K562 (cell line): ENCODE data around the gene PHF19. TPM values are rescaled to one million over a fixed set of nuclear protein-coding genes. Genes with fewer than 3 reads are reported as not detected.

ENCODE experiments used
- ATF3 ChIP-seq, 2 experiments: fragments of 450-650 bp in 1 of 2; sonication (generic) in 1 of 2; formaldehyde crosslinking in 1 of 2; IDR thresholded peaks in 1 of 2; conservative IDR thresholded peaks in 1 of 2; 2 replicates each; pipeline versions ENCODE4 v1.6.1 to v1.8.1; 2016 to 2023; ENCODE audit warnings: mild to moderate bottlenecking in 2 of 2, moderate library complexity in 2 of 2, inconsistent platforms in 1 of 2, missing genetic modification reagents in 1 of 2
- BRF2 ChIP-seq: IDR thresholded peaks from 3 replicates; pipeline ENCODE4 v1.6.1; 2011; ENCODE audit warnings: borderline replicate concordance, mild to moderate bottlenecking; ENCODE audit not compliant: insufficient read length, insufficient read depth
- CEBPB ChIP-seq: fragments of 450-650 bp; IDR thresholded peaks from 2 replicates; pipeline ENCODE4 v1.6.1; 2016; ENCODE audit warnings: missing genetic modification characterization, missing compliant biosample characterization
- CREB3L1 ChIP-seq: fragments of 450-650 bp; IDR thresholded peaks from 2 replicates; pipeline ENCODE4 v1.6.1; 2014; ENCODE audit warnings: low read depth, mild to moderate bottlenecking, moderate library complexity, borderline replicate concordance
- ELK1 ChIP-seq: sonication (generic); formaldehyde crosslinking; IDR thresholded peaks from 2 replicates; pipeline ENCODE4 v1.8.1; 2022; ENCODE audit warnings: missing genetic modification reagents
- GATA2 ChIP-seq: sonication (generic); formaldehyde crosslinking; IDR thresholded peaks from 2 replicates; pipeline ENCODE4 v1.4.0; 2020; ENCODE audit warnings: mild to moderate bottlenecking, missing genetic modification reagents
- KDM5B ChIP-seq: fragments of 200-600 bp; sonication (generic); IDR thresholded peaks from 2 replicates; pipeline ENCODE4 v1.6.1; 2012; ENCODE audit warnings: low read depth, mild to moderate bottlenecking, moderate library complexity, low read length, control low read depth, inconsistent platforms; ENCODE audit not compliant: insufficient replicate concordance
- TARDBP ChIP-seq: fragments of 450-650 bp; IDR thresholded peaks from 2 replicates; pipeline ENCODE4 v1.6.1; 2016
- ZBTB33 ChIP-seq: sonication (generic); formaldehyde crosslinking; IDR thresholded peaks from 2 replicates; pipeline ENCODE4 v1.8.1; 2023; ENCODE audit warnings: mild to moderate bottlenecking, missing genetic modification reagents
- polyA plus RNA-seq, 8 experiments: library from polyadenylated mRNA; depleted of rRNA in 4 of 8; stranded (reverse) in 5 of 8; unstranded in 3 of 8; fragments of >200 nt; fragmentation: Nextera tagmentation in 2 of 8; fragmentation: Illumina TruSeq in 1 of 8; extraction: Ambion mirVana in 2 of 8; extraction: Trizol in 1 of 8; gene quantifications; 2 replicates each; pipeline versions ENCODE4 v1.2.1 to v1.2.3, GENCODE V29; 2011 to 2014; ENCODE audit warnings: inconsistent platforms in 1 of 8, missing spikeins in 1 of 8
- total RNA-seq, 7 experiments: library from RNA; depleted of rRNA in 6 of 7; stranded (reverse); fragments of >200 nt in 6 of 7; fragmentation: Illumina TruSeq in 2 of 7; extraction: Trizol in 2 of 7; gene quantifications; 2 replicates each; pipeline versions ENCODE4 v1.2.1 to v1.2.3, GENCODE V29; 2011 to 2021; ENCODE audit warnings: low replicate concordance in 1 of 7

PHF19 gene
- total and polyA plus RNA-seq, 9 of the 15 experiments (the other 6 are each of a cell fraction or from before 2014, with no cell fraction given): 95.8 to 403 (median 255) TPM

GRCh38 chr9:120919843-120920805, 43.1 kb upstream of the PHF19 start (continued):
- TF ChIP-seq BRF2: no peak
- no peak for TF ChIP-seq KDM5B
- TF ChIP-seq CEBPB (tag): peak; percentile 89
- no peak for TF ChIP-seq CREB3L1
- no peak for TF ChIP-seq ZBTB33
- peak; percentile 91 for TF ChIP-seq ATF3 (IDR thresholded peaks at IDR 0.05)
- no peak for TF ChIP-seq ATF3 (CRISPR knock-in tag; conservative IDR thresholded peaks at IDR 0.05)
- TF ChIP-seq ELK1 (CRISPR knock-in tag): no peak
- no peak for TF ChIP-seq TARDBP
- no peak for TF ChIP-seq GATA2 (CRISPR knock-in tag)
